Activated naive CD4-positive, alpha-beta T cell (primary cell): Measurements from ENCODE around the gene SLC25A25.
"Not testable (repeated sequence)": the region's sequence is repeated elsewhere in the genome, so short reads cannot be mapped to it uniquely, and the experiment has no call there.

ENCODE experiments used
- DNase-seq, 4 experiments: peaks; one replicate each; lab custom pipeline; 2025; lab: John Stamatoyannopoulos, UW

Gene SLC25A25

DNA sequence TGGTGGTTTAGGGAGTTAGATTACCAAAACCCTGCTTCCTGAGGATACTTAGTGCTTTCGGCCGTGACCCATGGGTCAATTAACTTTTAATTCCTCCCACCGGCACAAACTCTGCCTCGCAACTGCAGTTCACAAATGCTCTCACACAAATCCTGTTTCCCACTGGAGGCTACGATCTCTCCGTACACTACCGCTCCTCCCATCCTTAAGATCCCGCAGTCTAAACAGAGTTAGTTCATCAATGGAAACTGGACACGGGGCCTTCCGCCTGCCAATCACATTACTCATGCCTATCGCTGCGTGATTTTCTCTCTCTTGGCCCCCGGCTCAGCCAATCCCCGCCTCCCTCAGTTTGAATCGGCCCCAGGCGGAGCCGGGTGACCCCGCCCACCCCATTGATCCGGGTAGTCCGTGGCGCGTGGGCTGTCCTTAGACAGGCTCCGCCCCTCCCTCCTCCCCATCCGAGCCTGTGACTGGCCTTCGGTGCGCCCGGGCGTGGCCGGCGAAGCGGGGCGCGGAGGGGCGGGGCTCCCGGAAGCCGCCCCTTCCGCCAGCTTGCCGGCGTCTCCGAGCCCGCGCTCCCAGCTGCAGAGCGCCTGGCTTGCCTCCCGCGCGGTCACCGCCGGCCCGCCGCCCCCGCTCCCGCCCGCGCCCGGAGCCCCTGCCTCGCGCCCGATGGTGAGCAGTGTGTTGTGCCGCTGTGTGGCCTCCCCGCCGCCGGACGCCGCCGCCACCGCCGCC is at the start of gene SLC25A25:
TSS of gene SLC25A25 (plus strand) at position 588 of the 741 bp plus-strand sequence. CDS start at position 676, 88 bp downstream.
- DNase-seq: peak; percentile 98 to 100 (median 99)

DNA sequence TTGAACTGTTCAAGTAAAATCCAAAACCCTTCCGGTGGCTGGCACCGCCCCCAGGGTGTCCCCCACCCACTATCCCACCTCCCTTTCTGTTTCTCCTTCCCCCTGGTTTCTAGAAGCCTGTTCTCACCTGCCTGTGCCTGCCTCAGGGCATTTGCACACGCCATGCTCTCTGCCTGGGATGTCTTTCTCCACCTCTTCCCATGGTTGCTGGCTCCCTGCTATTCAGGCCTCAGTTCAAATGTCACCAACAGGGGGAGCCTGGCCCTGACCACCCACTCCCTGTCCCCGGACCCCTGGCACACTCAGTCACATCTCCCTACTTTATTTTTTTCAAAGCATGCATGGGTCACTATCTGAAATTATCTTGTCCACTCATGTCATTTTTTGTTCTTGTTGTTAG is 47.3 kb upstream of the SLC25A25 start:
- DNase-seq: no peak

DNA sequence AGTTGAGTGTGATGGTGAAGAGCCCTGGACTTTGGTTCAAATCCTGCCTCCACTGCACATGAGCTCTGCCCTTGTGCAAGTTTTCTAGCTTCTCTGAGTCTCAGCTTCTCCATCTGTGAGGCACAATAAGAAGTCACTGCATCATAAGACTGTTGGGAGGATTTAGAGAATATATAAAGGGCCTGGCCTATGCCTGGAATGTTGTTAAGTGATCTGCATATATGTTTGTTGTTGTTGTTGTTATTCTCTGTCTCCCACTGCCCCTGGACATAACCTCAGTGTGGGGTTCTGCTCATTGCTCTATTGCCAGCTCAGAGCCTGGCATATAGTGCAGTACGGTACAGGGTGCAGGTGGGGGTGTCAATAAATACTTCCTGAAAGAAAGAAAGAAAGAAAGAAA is 46.9 kb upstream of the SLC25A25 start:
- no peak for DNase-seq

DNA sequence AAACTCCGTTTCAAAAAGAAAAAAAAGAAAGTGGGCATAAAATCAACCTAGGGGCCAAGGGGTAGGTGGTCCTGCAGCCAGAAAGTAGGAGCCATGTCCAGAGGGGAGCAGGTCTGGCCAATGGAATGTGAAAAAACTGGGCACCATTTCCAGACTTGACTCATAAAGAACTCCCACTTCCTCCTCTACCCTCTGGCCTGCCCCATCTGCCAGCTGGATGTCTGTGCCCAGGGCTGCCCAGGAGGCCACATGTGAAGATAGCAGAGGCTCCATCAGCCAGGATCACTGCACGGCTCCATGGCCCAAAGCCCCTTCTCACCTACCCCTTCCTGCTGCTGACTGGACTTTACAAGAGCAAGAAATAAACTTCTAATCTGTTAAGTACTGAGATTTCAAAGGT is 45.1 kb upstream of the SLC25A25 start:
- no peak for DNase-seq

DNA sequence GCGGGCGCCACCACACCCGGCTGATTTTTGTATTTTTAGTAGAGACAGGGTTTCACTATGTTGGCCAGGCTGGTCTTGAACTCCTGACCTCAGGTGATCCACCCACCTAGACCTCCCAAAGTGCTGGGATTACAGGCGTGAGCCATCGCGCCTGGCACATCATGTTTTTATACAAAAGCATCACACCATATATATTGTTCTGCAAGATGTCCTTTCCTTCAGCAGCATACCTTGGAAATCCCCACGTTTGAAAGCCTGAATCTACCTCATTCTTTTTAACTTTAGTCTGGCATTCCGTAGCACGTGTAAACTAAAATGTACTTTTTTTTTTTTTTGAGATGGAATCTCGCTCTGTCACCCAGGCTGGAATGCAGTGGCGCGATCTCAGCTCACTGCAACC is 44.4 kb upstream of the SLC25A25 start:
- DNase-seq: not testable (repeated sequence)

DNA sequence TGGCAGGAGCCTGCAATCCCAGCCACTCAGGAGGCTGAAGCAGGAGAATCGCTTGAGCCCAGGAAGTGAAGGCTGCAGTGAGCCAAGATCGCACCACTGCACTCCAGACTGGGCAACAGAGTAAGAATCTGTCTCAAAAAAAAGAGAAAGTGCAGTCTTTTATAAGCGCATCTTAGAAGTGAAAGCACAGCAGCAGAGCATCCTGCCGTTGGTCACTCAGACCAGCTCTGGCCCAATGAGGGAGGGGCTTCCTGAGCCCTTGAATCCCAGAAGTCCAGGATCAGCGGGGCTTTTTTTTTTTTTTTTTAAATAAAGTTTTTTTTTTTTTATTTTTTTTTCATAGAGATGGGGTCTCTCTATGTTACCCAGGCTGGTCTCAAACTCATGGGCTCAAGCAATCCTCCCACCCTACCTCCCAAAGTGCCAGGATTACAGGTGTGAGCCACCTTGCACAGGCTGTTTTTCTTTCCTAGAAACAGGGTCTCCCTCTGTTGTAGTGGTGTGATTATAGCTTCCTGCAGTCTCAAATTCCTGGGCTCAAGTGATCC is 43.2 kb upstream of the SLC25A25 start:
- DNase-seq: no peak

DNA sequence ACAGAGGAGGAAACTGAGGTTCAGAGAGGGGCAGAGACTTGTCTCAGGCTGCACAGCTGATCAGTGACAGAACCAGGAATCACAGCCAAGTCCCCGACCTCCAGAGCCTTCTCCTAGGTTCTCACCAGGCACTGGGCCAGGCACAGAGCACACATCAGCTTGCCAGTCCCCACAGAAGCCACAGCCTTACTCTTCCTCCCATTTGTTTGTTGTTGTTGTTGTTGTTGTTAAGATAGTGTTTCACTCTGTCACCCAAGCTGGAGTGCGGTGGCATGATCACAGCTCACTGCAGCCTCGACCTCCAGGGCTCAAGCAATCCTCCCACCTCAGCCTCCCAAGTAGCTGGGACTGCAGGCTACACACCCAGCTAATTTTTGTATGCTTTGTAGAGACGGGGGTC is 42.3 kb upstream of the SLC25A25 start:
- no peak for DNase-seq

DNA sequence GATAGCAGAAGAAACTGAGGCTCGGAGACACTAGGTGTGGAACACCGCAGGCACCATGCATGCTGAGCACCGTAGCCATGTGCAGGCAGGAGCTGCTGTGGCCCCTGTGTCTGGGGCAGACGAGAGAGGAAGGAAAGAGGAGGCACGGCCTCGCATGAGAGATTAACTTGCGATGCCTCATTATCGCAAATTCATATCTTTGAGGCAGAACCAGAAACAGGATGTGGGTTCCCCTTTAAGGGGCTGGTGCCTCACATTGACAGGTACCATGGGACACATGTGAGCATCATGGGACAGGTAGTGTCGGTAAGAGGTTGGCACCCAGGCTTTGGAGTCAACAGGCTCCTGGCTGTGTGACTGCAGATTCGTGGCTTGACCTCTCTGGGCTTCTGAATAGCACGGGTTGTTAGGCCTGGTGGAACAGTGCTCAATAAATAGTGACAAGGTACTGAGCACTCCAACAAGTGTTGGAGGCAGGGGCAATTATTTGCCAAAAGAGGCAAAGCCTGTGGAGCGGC is 41.7 kb upstream of the SLC25A25 start:
- DNase-seq: peak; percentile 21 to 72 (median 46)

DNA sequence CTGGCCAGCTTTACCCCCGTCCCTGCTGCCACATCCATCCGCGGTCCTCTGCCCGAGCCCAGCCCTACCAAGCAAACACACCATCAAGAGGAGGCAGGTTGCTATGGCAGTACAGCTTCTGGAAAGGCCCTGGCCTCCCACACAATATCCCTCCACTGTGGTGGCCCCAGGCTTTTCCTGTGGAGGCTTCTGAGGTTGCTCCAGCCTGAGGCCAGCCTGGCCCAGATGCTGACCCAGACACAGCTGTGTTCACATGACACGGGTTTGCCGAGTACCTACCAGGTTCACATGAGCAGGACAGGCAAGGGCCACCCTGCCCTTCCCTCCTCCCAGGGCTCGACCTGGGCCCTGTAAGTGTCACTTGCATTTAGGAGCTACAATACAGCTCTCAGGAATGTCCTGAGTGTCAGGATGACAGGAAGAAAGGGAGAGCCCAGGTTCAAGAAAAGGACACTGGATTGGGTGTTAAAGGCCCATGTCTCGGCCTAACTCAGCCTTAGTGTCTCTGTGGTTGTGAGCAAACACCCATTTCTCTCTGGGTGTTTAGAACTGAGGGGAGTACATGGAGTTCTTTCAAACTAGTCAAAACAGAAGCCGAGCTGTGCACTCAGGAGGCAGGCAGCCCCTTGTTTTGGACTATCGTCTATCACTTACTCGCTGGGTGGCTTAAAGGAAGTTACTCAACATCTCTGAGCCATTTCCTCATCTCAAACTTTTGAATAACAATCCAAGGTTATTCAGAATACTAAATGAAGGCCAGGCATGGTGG is 41.1 kb upstream of the SLC25A25 start:
- DNase-seq: peak in 2 of 4 experiments; percentile 20 to 46

DNA sequence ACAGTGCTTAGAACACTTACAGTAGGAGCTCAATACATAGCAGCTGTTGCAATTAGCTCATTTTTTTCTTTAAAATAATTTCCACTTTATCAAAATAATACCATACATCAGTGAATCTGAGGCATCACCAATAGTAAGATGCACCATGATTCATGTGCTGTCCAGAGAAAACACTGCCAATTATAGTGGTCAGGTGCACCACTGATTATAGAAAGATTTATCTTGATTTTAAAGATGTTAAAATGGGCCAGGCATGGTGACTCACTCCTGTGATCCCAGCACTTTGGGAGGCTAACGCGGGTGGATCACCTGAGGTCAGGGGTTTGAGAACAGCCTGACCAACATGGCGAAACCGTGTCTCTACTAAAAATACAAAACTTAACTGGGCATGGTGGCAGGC is 40.3 kb upstream of the SLC25A25 start:
- DNase-seq: no peak

DNA sequence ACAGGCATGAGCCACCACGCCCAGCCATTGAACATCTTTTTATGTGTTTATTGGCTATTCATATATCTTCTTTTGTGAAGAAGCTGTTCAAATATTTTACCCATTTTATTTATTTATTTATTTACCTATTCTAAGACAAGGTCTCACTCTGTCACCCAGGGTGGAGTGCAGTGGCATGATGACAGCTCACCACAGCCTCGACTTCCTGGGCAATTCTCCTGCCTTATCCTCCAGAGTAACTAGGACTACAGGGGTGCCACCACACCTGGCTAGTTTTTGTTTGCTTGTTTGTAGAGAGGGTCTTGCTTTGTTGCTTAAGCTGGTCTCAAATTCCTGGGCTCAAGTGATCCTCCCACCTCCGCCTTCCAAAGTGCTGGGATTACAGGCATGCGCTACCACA is 34.4 kb upstream of the SLC25A25 start:
- DNase-seq: no peak

DNA sequence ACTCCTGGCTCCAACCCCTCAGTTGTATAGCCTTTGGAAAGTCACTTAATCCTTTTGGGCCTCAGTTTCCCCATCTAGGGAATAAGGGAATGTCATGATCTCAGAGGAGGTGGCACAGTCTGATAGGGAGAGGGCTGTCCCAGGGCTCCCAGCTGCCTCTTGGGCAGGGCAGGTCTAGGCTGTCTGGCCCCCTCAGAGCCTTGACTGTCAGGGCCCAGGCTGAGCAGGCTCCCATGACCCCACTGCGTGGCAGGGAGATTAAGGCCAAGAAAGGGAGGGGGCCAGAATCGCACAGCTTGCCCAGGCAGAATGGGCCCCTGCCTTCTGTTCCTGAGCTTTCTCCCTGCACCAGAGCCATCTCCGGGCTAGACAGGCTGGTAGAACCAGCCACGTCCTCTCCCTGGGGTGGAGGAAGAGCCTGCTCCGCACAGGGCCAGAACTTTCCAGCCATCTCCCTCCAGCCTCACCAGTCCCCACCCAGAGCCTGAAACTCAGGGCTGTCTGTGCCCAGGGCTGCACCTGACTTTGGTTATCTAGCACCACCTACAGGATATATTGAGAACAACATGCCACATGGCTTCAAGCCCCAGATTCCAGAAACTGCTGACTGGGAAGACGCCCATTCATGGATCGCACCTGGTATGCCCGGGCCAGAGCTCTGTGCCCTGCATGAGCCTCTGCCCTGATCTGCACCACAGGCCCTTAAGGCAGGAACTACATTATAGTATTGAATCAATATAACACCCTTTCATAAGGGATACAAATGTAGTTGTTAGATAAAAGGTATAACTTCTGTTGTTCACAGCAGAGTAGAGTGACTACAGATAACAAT is 33.0 kb upstream of the SLC25A25 start:
- DNase-seq: peak in 2 of 4 experiments; percentile 15 to 37

DNA sequence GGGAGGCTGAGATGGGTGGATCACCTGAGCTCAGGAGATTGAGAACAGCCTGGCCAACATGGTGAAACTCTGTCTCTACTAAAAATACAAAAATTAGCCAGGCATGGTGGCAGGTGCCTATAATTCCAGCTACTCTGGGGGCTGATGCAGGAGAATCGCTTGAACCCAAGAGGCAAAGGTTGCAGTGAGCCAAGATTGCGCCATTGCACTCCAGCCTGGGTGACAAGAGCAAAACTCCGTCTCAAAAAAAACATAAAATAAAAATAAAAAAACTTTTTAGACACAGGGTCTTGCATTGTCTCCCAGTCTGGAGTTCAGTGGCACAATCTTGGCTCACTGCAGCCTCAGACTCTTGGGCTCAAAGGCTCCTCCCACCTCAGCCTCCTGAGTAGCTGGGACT is 31.5 kb upstream of the SLC25A25 start:
- DNase-seq: not testable (repeated sequence)

DNA sequence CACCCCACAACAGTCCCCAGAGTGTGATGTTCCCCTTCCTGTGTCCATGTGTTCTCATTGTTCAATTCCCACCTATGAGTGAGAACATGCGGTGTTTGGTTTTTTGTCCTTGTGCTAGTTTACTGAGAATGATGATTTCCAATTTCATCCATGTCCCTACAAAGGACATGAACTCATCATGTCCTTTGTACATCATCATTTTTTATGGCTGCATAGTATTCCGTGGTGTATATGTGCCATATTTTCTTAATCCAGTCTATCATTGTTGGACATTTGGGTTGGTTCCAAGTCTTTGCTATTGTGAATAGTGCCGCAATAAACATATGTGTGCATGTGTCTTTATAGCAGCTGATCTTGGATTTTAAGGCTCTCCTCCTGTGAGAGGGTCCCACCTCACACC is 27.2 kb upstream of the SLC25A25 start:
- not testable (repeated sequence) for DNase-seq

DNA sequence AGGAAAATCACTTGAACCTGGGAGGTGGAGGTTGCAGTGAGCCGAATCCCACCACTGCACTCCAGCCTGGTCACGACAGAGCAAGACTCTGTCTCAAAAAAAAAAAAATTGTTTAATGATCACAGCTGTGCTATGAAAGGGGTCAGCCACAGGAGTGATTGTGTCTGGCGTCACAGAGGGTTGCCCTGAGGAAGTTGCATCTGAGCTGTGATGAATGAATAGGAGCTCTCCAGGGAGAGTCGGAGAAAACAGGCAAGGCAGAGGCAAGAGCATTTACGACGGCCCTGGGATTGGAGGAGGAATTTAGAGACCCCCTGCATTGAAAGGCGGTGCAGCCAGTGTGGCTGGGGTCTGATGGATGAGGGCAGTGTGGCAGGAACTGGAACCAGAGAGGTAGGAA is 26.0 kb upstream of the SLC25A25 start:
- no peak for DNase-seq

DNA sequence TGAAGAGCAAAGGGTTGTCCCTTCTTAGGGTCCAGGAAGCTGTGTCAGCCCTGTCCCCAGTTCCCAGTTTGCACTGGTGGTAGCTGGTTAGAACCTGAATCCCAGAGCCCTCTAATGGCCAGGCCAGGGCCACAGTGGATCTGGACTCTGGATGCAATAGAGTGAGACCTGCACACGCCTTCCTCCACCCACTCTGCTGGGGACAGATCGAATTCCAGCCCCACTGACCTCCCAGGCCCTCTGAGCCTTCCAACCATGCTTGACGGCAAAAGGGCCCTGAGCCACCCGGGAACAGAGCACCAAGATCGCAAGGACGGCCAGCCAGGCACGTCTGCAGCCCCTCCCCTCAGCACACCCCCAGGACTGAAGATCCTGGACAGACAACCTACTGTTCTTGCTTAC is 24.6 kb upstream of the SLC25A25 start:
- DNase-seq: no peak

DNA sequence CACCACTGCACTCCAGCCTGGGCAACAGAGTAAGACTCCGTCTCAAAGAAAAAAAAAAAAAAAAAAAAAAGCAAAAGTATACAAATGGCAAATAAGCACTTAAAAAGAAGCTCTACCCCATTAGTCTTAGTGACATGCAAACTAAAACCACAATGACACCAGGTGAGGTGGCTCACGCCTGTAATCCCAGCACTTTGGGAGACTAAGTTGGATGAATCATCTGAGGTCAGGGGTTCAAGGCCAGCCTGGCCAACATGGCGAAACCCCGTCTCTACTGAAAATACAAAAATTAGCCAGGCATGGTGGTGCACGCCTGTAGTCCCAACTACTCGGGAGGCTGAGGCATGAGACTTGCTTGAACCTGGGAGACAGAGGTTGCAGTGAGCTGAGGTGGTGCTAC is 22.6 kb upstream of the SLC25A25 start:
- not testable (repeated sequence) for DNase-seq

DNA sequence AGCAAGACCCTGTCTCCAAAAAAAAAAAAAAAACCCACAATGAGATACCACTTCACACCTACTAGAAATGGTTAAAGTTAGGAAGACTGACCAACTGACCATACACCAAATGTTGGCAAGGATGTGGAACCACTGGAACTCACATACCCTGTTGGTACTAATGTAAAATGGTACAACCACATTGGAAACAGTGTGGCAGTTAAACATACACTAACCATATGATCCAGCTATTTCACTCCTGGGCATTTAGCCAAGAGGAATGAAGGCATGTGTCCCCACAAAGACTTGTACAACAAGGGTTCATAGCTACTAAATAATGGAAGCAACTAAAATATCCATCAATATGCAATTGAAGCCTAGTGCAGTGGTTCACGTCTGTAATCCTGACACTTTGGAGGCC is 22.2 kb upstream of the SLC25A25 start:
- DNase-seq: no peak

DNA sequence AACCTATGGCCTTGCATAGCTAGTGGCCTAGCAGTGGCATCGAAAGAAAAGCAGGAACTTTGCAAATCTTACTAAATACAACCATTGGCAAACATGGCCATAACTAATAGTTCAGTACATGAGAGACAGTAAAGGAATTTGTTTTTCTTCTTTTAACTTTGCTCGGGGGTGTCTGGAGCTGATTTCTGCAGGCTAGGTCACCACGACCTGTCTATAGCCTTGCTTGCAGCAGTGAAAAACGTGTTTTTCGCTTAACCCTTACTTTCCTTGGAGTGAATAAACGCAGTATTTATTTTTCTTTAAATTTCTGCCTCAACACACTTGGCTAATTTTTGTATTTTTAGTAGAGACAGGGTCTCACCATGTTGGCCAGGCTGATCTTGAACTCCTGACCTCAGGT is 20.8 kb upstream of the SLC25A25 start:
- DNase-seq: no peak

DNA sequence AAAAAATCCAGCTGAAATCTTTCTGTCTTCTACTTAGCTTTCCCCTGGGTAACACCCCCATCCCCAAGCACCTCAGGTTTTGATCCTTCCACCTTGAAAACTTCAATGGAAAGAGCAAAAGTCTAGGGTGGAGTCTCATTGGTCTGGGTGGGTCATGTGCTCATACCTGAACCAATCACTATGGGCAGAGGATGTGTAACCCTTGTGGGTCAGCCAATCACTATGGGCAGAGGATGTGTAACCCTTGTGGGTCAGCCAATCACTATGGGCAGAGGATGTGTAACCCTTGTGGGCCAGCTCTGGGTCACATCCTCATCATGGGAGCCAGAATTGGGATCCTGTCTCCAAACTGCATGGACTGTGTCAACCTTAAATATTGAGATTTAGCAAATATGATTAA is 19.4 kb upstream of the SLC25A25 start:
- no peak for DNase-seq

DNA sequence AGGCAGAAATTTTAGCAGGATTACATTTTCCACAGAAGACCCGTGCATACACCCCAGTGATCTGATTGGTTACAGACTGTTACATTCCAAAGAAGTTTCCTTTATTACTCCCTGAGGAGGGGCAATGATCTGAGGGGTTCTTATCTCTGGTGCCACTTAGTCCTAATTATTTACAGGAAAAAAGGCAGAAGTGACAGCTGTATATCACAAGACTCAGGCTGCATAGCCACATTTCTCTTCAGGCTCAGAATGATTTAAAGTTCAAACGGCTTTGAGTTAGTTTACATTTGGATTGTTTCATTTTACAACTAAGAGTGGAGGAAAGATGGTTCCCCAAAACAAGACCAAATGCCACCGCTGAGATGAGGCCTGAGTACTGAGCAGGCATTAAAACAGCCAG is 18.2 kb upstream of the SLC25A25 start:
- no peak for DNase-seq
